ENCODE data around the gene GON7.
A peak's percentile ranks its signal among the peaks of the same experiment; 100 is the strongest.
"Not testable (repeated sequence)": the region's sequence is repeated elsewhere in the genome, so short reads cannot be mapped to it uniquely, and the experiment has no call there.

Gene GON7

GRCh38 chr14:93206793-93207467 is at the start of gene GON7, which contains the start of gene UBR7:
Gene GON7 (minus strand): TSS chr14:93207065. CDS start chr14:93207037, 28 bp downstream.
Gene UBR7 (plus strand): TSS chr14:93207256. CDS start chr14:93207292, 36 bp downstream.
- peak; percentile 69 to 98 (median 94) for DNase-seq

GRCh38 chr14:93249128-93249831 is 42.4 kb upstream of the GON7 start:
- no peak for DNase-seq

GRCh38 chr14:93246534-93246933 is 39.7 kb upstream of the GON7 start:
- DNase-seq = no peak

GRCh38 chr14:93245764-93246420 is 39.0 kb upstream of the GON7 start:
- DNase-seq = no peak

GRCh38 chr14:93240678-93241000 is 33.8 kb upstream of the GON7 start:
- DNase-seq = no peak

GRCh38 chr14:93239869-93240677 is 33.2 kb upstream of the GON7 start:
- no peak for DNase-seq

GRCh38 chr14:93234798-93235197 is 27.9 kb upstream of the GON7 start:
- DNase-seq = no peak

GRCh38 chr14:93233078-93233477 is 26.2 kb upstream of the GON7 start:
- not testable (repeated sequence) for DNase-seq

GRCh38 chr14:93232159-93232558 is 25.3 kb upstream of the GON7 start:
- DNase-seq = no peak

GRCh38 chr14:93231129-93231979 is 24.5 kb upstream of the GON7 start:
- peak in 50 of 58 donors; percentile 7 to 76 (median 44) for DNase-seq

GRCh38 chr14:93230539-93230938 is 23.7 kb upstream of the GON7 start:
- no peak for DNase-seq

- no peak for DNase-seq
Observed at GRCh38 chr14:93228550-93228949, 21.7 kb upstream of the GON7 start.

- no peak for DNase-seq
Observed at GRCh38 chr14:93223565-93223964, 16.7 kb upstream of the GON7 start.

- no peak for DNase-seq
Observed at GRCh38 chr14:93220509-93220908, 13.6 kb upstream of the GON7 start.

GRCh38 chr14:93219103-93219726 is 12.3 kb upstream of the GON7 start:
- peak in 2 of 58 donors; percentile 10 to 13 for DNase-seq

- DNase-seq = no peak
Observed at GRCh38 chr14:93214598-93214997, 7.7 kb upstream of the GON7 start.

GRCh38 chr14:93212432-93212831 is 5.6 kb upstream of the GON7 start:
- DNase-seq = no peak

- DNase-seq = peak in 38 of 58 donors; percentile 14 to 80 (median 60)
Observed at GRCh38 chr14:93207468-93208308, 823 bp upstream of the GON7 start.

GRCh38 chr14:93201155-93201704 is 5.6 kb downstream of the GON7 start:
- DNase-seq = no peak

Measured in anterior cingulate cortex (tissue), 58 donors.